GDM1 (cell line): Measurements from ENCODE around the gene CBFA2T3.
"Not testable (repeated sequence)": the region's sequence is repeated elsewhere in the genome, so short reads cannot be mapped to it uniquely, and the experiment has no call there.

ENCODE experiments used
- DNase-seq: peaks from one replicate; lab custom pipeline; 2025; lab: John Stamatoyannopoulos, UW

Gene CBFA2T3

GRCh38 chr16:88977018-88977811 is at the start of gene CBFA2T3:
Gene CBFA2T3 (minus strand): TSS chr16:88977207. CDS start chr16:88976807, 400 bp downstream.
- peak; percentile 97 for DNase-seq

- DNase-seq: no peak
These were observed 49.2 kb upstream of the CBFA2T3 start for GRCh38 chr16:89026121-89026612.

- no peak for DNase-seq
These were observed 48.6 kb upstream of the CBFA2T3 start for GRCh38 chr16:89025636-89026035.

- DNase-seq: no peak
These were observed 47.6 kb upstream of the CBFA2T3 start for GRCh38 chr16:89024546-89025060.

- no peak for DNase-seq
These were observed 46.9 kb upstream of the CBFA2T3 start for GRCh38 chr16:89023621-89024511.

GRCh38 chr16:89023151-89023551 is 46.1 kb upstream of the CBFA2T3 start:
- no peak for DNase-seq

GRCh38 chr16:89022051-89022836 is 45.2 kb upstream of the CBFA2T3 start:
- DNase-seq: no peak

GRCh38 chr16:89020925-89021595 is 44.1 kb upstream of the CBFA2T3 start:
- no peak for DNase-seq

GRCh38 chr16:89020068-89020924 is 43.3 kb upstream of the CBFA2T3 start:
- DNase-seq: no peak

GRCh38 chr16:89019511-89019910 is 42.5 kb upstream of the CBFA2T3 start:
- DNase-seq: no peak

GRCh38 chr16:89018282-89019158 is 41.5 kb upstream of the CBFA2T3 start:
- DNase-seq: no peak

GRCh38 chr16:89017543-89018281 is 40.7 kb upstream of the CBFA2T3 start:
- no peak for DNase-seq

- DNase-seq: not testable (repeated sequence)
These were observed 39.6 kb upstream of the CBFA2T3 start for GRCh38 chr16:89016561-89016960.

- DNase-seq: no peak
These were observed 38.4 kb upstream of the CBFA2T3 start for GRCh38 chr16:89015271-89015859.

- no peak for DNase-seq
These were observed 37.6 kb upstream of the CBFA2T3 start for GRCh38 chr16:89014403-89015230.

GRCh38 chr16:89013692-89014402 is 36.8 kb upstream of the CBFA2T3 start:
- no peak for DNase-seq

- no peak for DNase-seq
These were observed 36.1 kb upstream of the CBFA2T3 start for GRCh38 chr16:89013111-89013510.
